HL-60 (cell line): ENCODE results near the gene RUSF1.

ENCODE experiments used
- DNase-seq, 2 experiments: peaks; one replicate each; pipeline ENCODE4 v3.0.0-alpha.2; 2010 to 2020; ENCODE audit warnings: low read depth in 1 of 2, low spot score in 1 of 2
- H3K27ac ChIP-seq: fragments of 250-450 bp; sonication (Bioruptor Pico); replicated peaks from 2 replicates; pipeline ENCODE4 v1.5.1; 2020; ENCODE audit warnings: mild to moderate bottlenecking, moderate library complexity
- H3K27me3 ChIP-seq: fragments of 250-450 bp; sonication (Bioruptor Pico); 2 replicates; pipeline ENCODE4 v1.5.1; 2021; ENCODE audit warnings: mild to moderate bottlenecking, moderate library complexity; ENCODE audit not compliant: insufficient read depth, poor library complexity, severe bottlenecking
- H3K4me3 ChIP-seq: replicated peaks from 2 replicates; pipeline ENCODE4 v1.5.1; 2011; ENCODE audit warnings: mild to moderate bottlenecking, control low read depth, low read length; ENCODE audit not compliant: insufficient read depth
- GABPA ChIP-seq: IDR thresholded peaks from 2 replicates; pipeline ENCODE4 v1.6.1; 2012; ENCODE audit warnings: low read depth
- POLR2AphosphoS5 ChIP-seq: IDR thresholded peaks from 2 replicates; pipeline ENCODE4 v1.6.1; 2012; ENCODE audit warnings: low read depth
- REST ChIP-seq: IDR thresholded peaks from 2 replicates; pipeline ENCODE4 v1.6.1; 2012; ENCODE audit warnings: low read depth; ENCODE audit not compliant: insufficient replicate concordance
- SPI1 ChIP-seq: IDR thresholded peaks from 2 replicates; pipeline ENCODE4 v1.6.1; 2012; ENCODE audit warnings: low read depth, mild to moderate bottlenecking, borderline replicate concordance
- TF ChIP-seq, protein P1 (sequence below): IDR thresholded peaks from one replicate; pipeline ENCODE4 v1.5.1; 2011; ENCODE audit warnings: low read length, control low read depth, inconsistent platforms; ENCODE audit not compliant: insufficient read depth

The RUSF1 gene

DNA sequence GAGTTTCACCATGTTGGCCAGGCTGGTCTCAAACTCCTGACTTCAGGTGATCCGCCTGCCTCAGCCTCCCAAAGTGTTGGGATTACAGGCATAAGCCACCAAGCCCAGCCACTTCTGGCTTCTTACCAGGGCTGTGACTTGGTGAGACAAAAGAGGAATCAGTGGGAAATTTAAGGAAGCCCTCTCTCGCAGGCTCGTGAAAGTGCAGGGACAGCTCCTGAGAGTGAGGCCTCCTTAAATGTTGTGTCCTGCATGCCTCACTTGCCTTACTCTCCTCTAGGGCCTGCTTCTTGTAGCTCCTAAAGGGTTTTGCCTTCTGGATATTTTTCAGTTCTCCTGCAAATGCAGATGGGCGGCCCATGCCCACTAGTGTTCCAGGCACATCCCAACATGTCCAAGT, 24.7 kb upstream of the RUSF1 start:
- no peak for TF ChIP-seq POLR2AphosphoS5
- TF ChIP-seq, protein P1, sequence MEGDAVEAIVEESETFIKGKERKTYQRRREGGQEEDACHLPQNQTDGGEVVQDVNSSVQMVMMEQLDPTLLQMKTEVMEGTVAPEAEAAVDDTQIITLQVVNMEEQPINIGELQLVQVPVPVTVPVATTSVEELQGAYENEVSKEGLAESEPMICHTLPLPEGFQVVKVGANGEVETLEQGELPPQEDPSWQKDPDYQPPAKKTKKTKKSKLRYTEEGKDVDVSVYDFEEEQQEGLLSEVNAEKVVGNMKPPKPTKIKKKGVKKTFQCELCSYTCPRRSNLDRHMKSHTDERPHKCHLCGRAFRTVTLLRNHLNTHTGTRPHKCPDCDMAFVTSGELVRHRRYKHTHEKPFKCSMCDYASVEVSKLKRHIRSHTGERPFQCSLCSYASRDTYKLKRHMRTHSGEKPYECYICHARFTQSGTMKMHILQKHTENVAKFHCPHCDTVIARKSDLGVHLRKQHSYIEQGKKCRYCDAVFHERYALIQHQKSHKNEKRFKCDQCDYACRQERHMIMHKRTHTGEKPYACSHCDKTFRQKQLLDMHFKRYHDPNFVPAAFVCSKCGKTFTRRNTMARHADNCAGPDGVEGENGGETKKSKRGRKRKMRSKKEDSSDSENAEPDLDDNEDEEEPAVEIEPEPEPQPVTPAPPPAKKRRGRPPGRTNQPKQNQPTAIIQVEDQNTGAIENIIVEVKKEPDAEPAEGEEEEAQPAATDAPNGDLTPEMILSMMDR: no peak
- no peak for TF ChIP-seq GABPA
- TF ChIP-seq SPI1: no peak
- no peak for TF ChIP-seq REST

GRCh38 chr16:31532120-31532519, 23.9 kb upstream of the RUSF1 start:
- TF ChIP-seq GABPA (no peak), REST (no peak), POLR2AphosphoS5 (no peak), SPI1 (no peak)
- TF ChIP-seq, protein P1: no peak
- DNase-seq: no peak
- no peak overlapping the region for H3K27ac ChIP-seq
- peaks cover 27% of the 10 kb centered on the region for H3K27me3 ChIP-seq
- H3K4me3 ChIP-seq: no peak overlapping the region

More for the DNA sequence above, 24.7 kb upstream of the RUSF1 start:
- H3K4me3 ChIP-seq: no peak overlapping the region
- H3K27me3 ChIP-seq: peaks cover 30% of the 10 kb centered on the region
- no peak for DNase-seq
- H3K27ac ChIP-seq: no peak overlapping the region

DNA sequence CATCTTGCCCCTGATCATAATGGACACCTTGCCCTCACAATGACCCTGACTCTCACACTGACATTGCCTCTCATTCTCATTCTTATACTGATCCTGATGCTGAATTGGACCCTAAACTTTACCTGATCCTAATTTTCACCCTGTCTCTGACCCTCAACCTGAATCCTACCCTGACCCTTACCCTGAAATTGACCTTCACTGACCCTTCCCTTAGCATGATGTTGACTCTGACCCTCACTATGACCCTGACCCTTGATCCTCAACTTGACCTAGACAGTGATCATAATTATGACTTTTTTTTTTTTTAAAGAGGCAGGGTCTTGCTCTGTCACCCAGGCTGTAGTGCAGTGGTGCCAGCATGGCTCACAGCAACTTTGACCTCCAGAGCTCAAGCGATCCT, 22.9 kb upstream of the RUSF1 start:
- DNase-seq: no peak
- H3K27me3 ChIP-seq: peaks cover 18% of the 10 kb centered on the region
- TF ChIP-seq POLR2AphosphoS5: no peak
- TF ChIP-seq GABPA: no peak
- no peak for TF ChIP-seq SPI1
- no peak for TF ChIP-seq REST
- TF ChIP-seq, protein P1: no peak
- no peak overlapping the region for H3K4me3 ChIP-seq
- H3K27ac ChIP-seq: no peak overlapping the region
